HepG2 (cell line): ENCODE results near the gene KLF16. TPM values are rescaled to one million over a fixed set of nuclear protein-coding genes. Genes with fewer than 3 reads are reported as not detected.
A peak's percentile ranks its signal among the peaks of the same experiment; 100 is the strongest.

Experiments
- ARID2 ChIP-seq: sonication (generic); formaldehyde crosslinking; IDR thresholded peaks from 2 replicates; pipeline ENCODE4 v1.8.1; 2022; ENCODE audit warnings: mild to moderate bottlenecking, missing genetic modification reagents, borderline replicate concordance
- FOXO1 ChIP-seq: sonication (generic); formaldehyde crosslinking; IDR thresholded peaks from 2 replicates; pipeline ENCODE4 v1.4.0; 2020; ENCODE audit warnings: missing genetic modification reagents
- HDAC2 ChIP-seq: sonication (generic); formaldehyde crosslinking; IDR thresholded peaks from 2 replicates; pipeline ENCODE4 v1.4.0; 2020; ENCODE audit warnings: missing genetic modification reagents
- HNRNPH1 ChIP-seq: fragments of 200-400 bp; formaldehyde crosslinking; optimal IDR thresholded peaks from 2 replicates; pipeline ENCODE3; 2017; ENCODE audit warnings: mild to moderate bottlenecking, low read depth, low read length
- IKZF5 ChIP-seq: IDR thresholded peaks from 2 replicates; pipeline ENCODE4 v1.6.1; 2018; ENCODE audit warnings: missing genetic modification reagents, mild to moderate bottlenecking, missing compliant biosample characterization
- MAFG ChIP-seq: sonication (generic); formaldehyde crosslinking; IDR thresholded peaks from 2 replicates; pipeline ENCODE4 v1.5.1; 2020; ENCODE audit warnings: mild to moderate bottlenecking, missing genetic modification reagents
- MEIS2 ChIP-seq: sonication (generic); formaldehyde crosslinking; IDR thresholded peaks from 2 replicates; pipeline ENCODE4 v1.9.0; 2021; ENCODE audit warnings: mild to moderate bottlenecking, missing genetic modification reagents
- NFKBIZ ChIP-seq: IDR thresholded peaks from 2 replicates; pipeline ENCODE4 v1.6.1; 2018; ENCODE audit warnings: missing genetic modification reagents, missing compliant biosample characterization
- POLR2A ChIP-seq, 2 experiments: IDR thresholded peaks; 2 replicates each; pipeline ENCODE4 v1.6.1; 2011; ENCODE audit warnings: low read depth in 2 of 2, low read length in 2 of 2, mild to moderate bottlenecking in 1 of 2, moderate library complexity in 1 of 2; ENCODE audit not compliant: insufficient read depth in 1 of 2
- RBM39 ChIP-seq: fragments of 200-400 bp; formaldehyde crosslinking; IDR thresholded peaks from one replicate; pipeline ENCODE4 v1.6.1; 2018; ENCODE audit warnings: antibody characterized with exemption, mild to moderate bottlenecking, low read depth, low read length; ENCODE audit not compliant: poor library complexity, severe bottlenecking
- ZBED4 ChIP-seq: sonication (generic); formaldehyde crosslinking; IDR thresholded peaks from 2 replicates; pipeline ENCODE4 v1.4.0; 2020; ENCODE audit warnings: missing genetic modification reagents, borderline replicate concordance
- ZMYM2 ChIP-seq: sonication (generic); formaldehyde crosslinking; IDR thresholded peaks from 2 replicates; pipeline ENCODE4 v1.8.0; 2022; ENCODE audit warnings: mild to moderate bottlenecking, missing genetic modification reagents
- ZNF205 ChIP-seq: IDR thresholded peaks from 2 replicates; pipeline ENCODE4 v1.6.1; 2018; ENCODE audit warnings: missing biosample characterization, missing genetic modification reagents
- ZNF225 ChIP-seq: sonication (generic); formaldehyde crosslinking; IDR thresholded peaks from 2 replicates; pipeline ENCODE4 v1.4.0; 2020; ENCODE audit warnings: mild to moderate bottlenecking, missing genetic modification reagents
- ZNF280B ChIP-seq: sonication (generic); formaldehyde crosslinking; IDR thresholded peaks from 2 replicates; pipeline ENCODE4 v1.5.0; 2020; ENCODE audit warnings: missing genetic modification reagents, mild to moderate bottlenecking, borderline replicate concordance
- ZNF660 ChIP-seq: sonication (generic); formaldehyde crosslinking; IDR thresholded peaks from 2 replicates; pipeline ENCODE4 v1.5.1; 2020; ENCODE audit warnings: mild to moderate bottlenecking, low read depth, missing genetic modification reagents, borderline replicate concordance
- ZNF672 ChIP-seq: sonication (generic); formaldehyde crosslinking; IDR thresholded peaks from 2 replicates; pipeline ENCODE4 v1.8.1; 2022; ENCODE audit warnings: missing genetic modification reagents
- ZNF879 ChIP-seq: sonication (generic); formaldehyde crosslinking; IDR thresholded peaks from 2 replicates; pipeline ENCODE4 v1.8.1; 2023; ENCODE audit warnings: missing genetic modification reagents
- polyA plus RNA-seq, 8 experiments: library from polyadenylated mRNA; depleted of rRNA in 3 of 8; stranded (reverse) in 7 of 8; unstranded in 1 of 8; fragments of >200 nt; fragmentation: Illumina TruSeq in 4 of 8; extraction: Trizol in 4 of 8; gene quantifications; 2 replicates each; pipeline versions ENCODE4 v1.2.1 to v1.2.3, GENCODE V29; 2011 to 2016; ENCODE audit warnings: low read depth in 4 of 8, missing spikeins in 1 of 8, mixed read lengths in 1 of 8; ENCODE audit not compliant: insufficient read depth in 1 of 8
- total RNA-seq, 5 experiments: library from RNA; depleted of rRNA; stranded (reverse); fragments of >200 nt; fragmentation: Illumina TruSeq; extraction: Trizol; gene quantifications; 2 replicates each; pipeline ENCODE4 v1.2.3, GENCODE V29; 2016; ENCODE audit warnings: low read depth in 1 of 5
- TF ChIP-seq, protein P1 (sequence below): sonication (generic); formaldehyde crosslinking; conservative IDR thresholded peaks from 2 replicates; pipeline ENCODE4 v1.8.0; 2022; ENCODE audit warnings: low read depth, missing genetic modification reagents
- TF ChIP-seq, protein P2 (sequence below): sonication (generic); formaldehyde crosslinking; IDR thresholded peaks from 2 replicates; pipeline ENCODE4 v1.9.0; 2021; ENCODE audit warnings: missing genetic modification reagents, borderline replicate concordance

Gene KLF16
- total and polyA plus RNA-seq, 2 of the 13 experiments (the other 11 are each of a cell fraction or from before 2014, with no cell fraction given): 3.5 to 6.7 TPM

DNA sequence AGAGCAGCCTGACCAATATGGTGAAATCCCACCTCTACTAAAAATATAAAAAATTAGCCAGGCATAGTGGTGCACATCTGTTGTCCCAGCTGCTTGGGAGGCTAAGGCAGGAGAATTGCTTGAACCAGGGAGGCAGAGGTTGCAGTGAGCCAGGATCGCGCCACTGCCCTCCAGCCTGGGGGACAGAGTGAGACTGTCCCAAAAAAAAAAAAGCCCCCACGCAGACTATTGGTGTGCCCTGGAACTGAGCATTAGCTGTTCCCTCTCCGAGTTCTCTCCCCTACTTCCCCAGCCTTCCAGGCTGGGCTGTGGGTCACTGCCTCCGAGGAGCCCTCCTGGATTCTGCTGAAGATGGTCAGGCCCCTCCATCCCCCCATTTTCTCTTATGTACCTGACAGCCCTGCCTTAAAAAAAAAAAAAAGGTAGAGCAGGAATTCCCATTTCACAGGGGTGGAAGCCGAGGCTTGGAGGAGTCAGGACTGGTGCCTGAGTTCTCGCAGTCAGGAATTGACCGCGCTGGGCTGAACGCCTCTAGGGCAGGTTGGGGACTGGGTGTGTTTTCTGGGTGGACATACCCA, 43.7 kb upstream of the KLF16 start (continued):
- TF ChIP-seq ZBED4 (CRISPR knock-in tag): no peak
- TF ChIP-seq ARID2 (CRISPR knock-in tag): peak; percentile 50; the same call in 1 of the 2 replicates
- TF ChIP-seq ZNF660 (CRISPR knock-in tag): no peak
- TF ChIP-seq MEIS2 (CRISPR knock-in tag): no peak
- TF ChIP-seq, protein P1, sequence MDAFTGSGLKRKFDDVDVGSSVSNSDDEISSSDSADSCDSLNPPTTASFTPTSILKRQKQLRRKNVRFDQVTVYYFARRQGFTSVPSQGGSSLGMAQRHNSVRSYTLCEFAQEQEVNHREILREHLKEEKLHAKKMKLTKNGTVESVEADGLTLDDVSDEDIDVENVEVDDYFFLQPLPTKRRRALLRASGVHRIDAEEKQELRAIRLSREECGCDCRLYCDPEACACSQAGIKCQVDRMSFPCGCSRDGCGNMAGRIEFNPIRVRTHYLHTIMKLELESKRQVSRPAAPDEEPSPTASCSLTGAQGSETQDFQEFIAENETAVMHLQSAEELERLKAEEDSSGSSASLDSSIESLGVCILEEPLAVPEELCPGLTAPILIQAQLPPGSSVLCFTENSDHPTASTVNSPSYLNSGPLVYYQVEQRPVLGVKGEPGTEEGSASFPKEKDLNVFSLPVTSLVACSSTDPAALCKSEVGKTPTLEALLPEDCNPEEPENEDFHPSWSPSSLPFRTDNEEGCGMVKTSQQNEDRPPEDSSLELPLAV: no peak
- no peak for TF ChIP-seq HNRNPH1
- no peak for TF ChIP-seq ZNF879
- no peak for TF ChIP-seq HDAC2
- 0 out of 2 replicates have a peak, but pooled peaks have one; percentile 2 for TF ChIP-seq IKZF5
- no peak for TF ChIP-seq ZNF280B (CRISPR knock-in tag)
- TF ChIP-seq POLR2A (IDR thresholded peaks at IDR 0.05; ENCODE audit: insufficient read depth in 1 of 2, low read depth in 2 of 2, low read length in 2 of 2): 0 out of 4 replicates have a peak, but pooled peaks of 1 of the 2 experiments have one; percentile 21
- no peak for TF ChIP-seq MAFG (CRISPR knock-in tag)
- TF ChIP-seq RBM39: no peak
- no peak for TF ChIP-seq ZNF225 (CRISPR knock-in tag)
- TF ChIP-seq ZMYM2 (CRISPR knock-in tag): 0 out of 2 replicates have a peak, but pooled peaks have one; percentile 51
- TF ChIP-seq, protein P2, sequence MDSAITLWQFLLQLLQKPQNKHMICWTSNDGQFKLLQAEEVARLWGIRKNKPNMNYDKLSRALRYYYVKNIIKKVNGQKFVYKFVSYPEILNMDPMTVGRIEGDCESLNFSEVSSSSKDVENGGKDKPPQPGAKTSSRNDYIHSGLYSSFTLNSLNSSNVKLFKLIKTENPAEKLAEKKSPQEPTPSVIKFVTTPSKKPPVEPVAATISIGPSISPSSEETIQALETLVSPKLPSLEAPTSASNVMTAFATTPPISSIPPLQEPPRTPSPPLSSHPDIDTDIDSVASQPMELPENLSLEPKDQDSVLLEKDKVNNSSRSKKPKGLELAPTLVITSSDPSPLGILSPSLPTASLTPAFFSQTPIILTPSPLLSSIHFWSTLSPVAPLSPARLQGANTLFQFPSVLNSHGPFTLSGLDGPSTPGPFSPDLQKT: no peak
- TF ChIP-seq NFKBIZ: no peak
- TF ChIP-seq ZNF672: no peak
- no peak for TF ChIP-seq FOXO1 (CRISPR knock-in tag)
- 0 out of 2 replicates have a peak, but pooled peaks have one; percentile 14 for TF ChIP-seq ZNF205 (CRISPR knock-in tag)
